ENCODE measurements around the gene SLC1A4. TPM values are rescaled to one million over a fixed set of nuclear protein-coding genes. Genes with fewer than 3 reads are reported as not detected.

SLC1A4 gene
- total RNA-seq, 1 donor from 2014 or later: 19.5 TPM

- Histone ChIP-seq H3K4me3 (no peak overlapping the region), H3K27ac (no peak overlapping the region)
Observed at GRCh38 chr2:64951306-64951953, 37.8 kb upstream of the SLC1A4 start.

GRCh38 chr2:64952096-64952495 is 37.1 kb upstream of the SLC1A4 start:
- H3K27me3 ChIP-seq: no peaks in the 10 kb centered on the region
- intact Hi-C loops (cut with DNase I): no loop called here
- DNase-seq (ENCODE audit: low spot score in 2 of 2): no peak
- no peak overlapping the region for H3K4me3 ChIP-seq
- H3K27ac ChIP-seq: no peak overlapping the region
- no peak for TF ChIP-seq CTCF (IDR thresholded peaks at IDR 0.05)
- H3K36me3 ChIP-seq: no peaks in the 10 kb centered on the region
- no peaks in the 10 kb centered on the region for H3K4me1 ChIP-seq
- H3K9me3 ChIP-seq: no peaks in the 10 kb centered on the region

More at GRCh38 chr2:64951306-64951953, 37.8 kb upstream of the SLC1A4 start:
- H3K9me3 ChIP-seq: no peaks in the 10 kb centered on the region
- no peak for DNase-seq (ENCODE audit: low spot score in 2 of 2)
- intact Hi-C loops (cut with DNase I): no loop called here
- no peaks in the 10 kb centered on the region for H3K36me3 ChIP-seq
- H3K4me1 ChIP-seq: no peaks in the 10 kb centered on the region
- no peak for TF ChIP-seq CTCF (IDR thresholded peaks at IDR 0.05)
- H3K27me3 ChIP-seq: no peaks in the 10 kb centered on the region

GRCh38 chr2:64952511-64953482 is 36.4 kb upstream of the SLC1A4 start:
- H3K4me3 ChIP-seq: no peak overlapping the region
- no peak overlapping the region for H3K27ac ChIP-seq
- intact Hi-C loops (cut with DNase I): no loop called here
- H3K4me1 ChIP-seq: no peaks in the 10 kb centered on the region
- no peak for TF ChIP-seq CTCF (IDR thresholded peaks at IDR 0.05)
- no peaks in the 10 kb centered on the region for H3K36me3 ChIP-seq
- no peak for DNase-seq (ENCODE audit: low spot score in 2 of 2)
- no peaks in the 10 kb centered on the region for H3K9me3 ChIP-seq
- no peaks in the 10 kb centered on the region for H3K27me3 ChIP-seq

GRCh38 chr2:64955467-64955866 is 33.7 kb upstream of the SLC1A4 start:
- TF ChIP-seq CTCF (IDR thresholded peaks at IDR 0.05): no peak
- intact Hi-C loops (cut with DNase I): no loop called here
- Histone ChIP-seq H3K36me3 (no peaks in the 10 kb centered on the region), H3K4me1 (no peaks in the 10 kb centered on the region), H3K9me3 (no peaks in the 10 kb centered on the region), H3K27me3 (no peaks in the 10 kb centered on the region), H3K4me3 (no peak overlapping the region), H3K27ac (no peak overlapping the region)
- DNase-seq (ENCODE audit: low spot score in 2 of 2): no peak

- Histone ChIP-seq H3K4me3 (no peak overlapping the region), H3K27me3 (no peaks in the 10 kb centered on the region), H3K9me3 (no peaks in the 10 kb centered on the region), H3K27ac (no peak overlapping the region), H3K4me1 (no peaks in the 10 kb centered on the region), H3K36me3 (no peaks in the 10 kb centered on the region)
- no peak for DNase-seq (ENCODE audit: low spot score in 2 of 2)
- intact Hi-C loops (cut with DNase I): no loop called here
- no peak for TF ChIP-seq CTCF (IDR thresholded peaks at IDR 0.05)
Observed at GRCh38 chr2:64957109-64957903, 31.9 kb upstream of the SLC1A4 start.
